NCI-H82 treated with DMSO at 0.1 percent for 48 hours (cell line): Measurements from ENCODE around the gene STRN.
"Not testable (repeated sequence)": the region's sequence is repeated elsewhere in the genome, so short reads cannot be mapped to it uniquely, and the experiment has no call there.

Experiments
- DNase-seq: peaks from one replicate; lab custom pipeline; 2025; ENCODE audit not compliant: unreplicated experiment; lab: John Stamatoyannopoulos, UW

STRN gene

DNA sequence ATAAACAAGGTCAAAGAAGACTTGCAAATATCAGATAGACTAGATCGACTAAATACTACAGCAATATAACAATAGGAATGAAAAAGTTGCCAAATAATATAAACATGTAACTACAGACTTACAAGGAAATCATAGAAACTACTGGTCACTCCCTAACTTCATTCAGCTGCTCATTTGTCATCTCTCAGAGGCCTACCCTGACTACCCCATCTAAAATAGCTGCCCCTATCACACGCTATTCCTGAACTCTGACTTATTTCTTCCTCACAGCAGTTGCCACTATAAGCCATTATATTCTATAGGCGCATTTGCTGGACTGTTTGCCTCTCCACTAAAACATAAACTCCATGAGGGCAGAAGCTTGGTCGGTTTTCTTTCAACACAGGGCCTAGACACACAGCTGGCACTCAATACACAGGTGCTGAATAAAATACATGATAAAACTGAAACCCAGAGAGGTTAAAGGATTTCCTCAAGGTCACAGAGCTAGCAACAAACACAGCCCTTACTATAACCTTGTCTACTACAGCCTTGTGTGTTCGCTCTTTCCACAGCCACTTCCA, 1.8 kb downstream of the STRN start:
- DNase-seq, result no peak

DNA sequence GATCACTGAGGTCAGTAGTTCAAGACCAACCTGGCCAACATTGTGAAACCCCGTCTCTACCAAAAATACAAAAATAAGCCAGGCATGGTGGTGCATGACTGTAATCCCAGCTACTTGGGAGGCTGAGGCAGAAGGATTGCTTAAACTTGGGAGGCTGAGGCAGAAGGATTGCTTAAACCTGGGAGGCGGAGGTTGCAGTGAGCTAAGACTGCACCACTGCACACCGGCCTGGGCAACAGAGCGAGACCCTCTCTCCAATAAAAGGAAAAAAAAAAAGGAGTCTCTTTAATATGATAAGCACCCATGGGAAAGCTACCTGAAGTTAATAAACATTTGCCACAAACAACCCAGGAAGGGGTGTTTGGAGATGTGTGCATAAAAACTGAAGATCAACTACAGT, 2.6 kb downstream of the STRN start:
- no peak for DNase-seq

DNA sequence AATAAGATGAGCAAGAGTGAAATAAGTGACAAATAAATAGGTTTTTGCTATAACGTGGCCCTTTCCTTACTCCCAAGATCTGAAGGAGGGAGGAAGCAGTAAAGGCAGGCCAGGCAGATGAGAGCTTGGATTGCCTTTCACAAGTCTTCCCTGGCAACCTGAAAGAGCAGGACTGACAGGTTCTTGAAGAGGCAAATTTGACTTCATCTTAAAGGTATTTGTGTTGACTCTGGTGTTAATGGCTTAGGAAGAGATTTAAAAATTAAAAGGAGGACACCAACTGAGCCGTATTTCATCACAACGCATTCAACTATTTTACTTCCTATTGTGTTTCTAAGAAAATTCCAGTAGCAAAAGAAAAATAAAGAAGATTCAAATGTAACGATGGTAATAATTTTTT, 3.2 kb downstream of the STRN start:
- DNase-seq, result no peak

DNA sequence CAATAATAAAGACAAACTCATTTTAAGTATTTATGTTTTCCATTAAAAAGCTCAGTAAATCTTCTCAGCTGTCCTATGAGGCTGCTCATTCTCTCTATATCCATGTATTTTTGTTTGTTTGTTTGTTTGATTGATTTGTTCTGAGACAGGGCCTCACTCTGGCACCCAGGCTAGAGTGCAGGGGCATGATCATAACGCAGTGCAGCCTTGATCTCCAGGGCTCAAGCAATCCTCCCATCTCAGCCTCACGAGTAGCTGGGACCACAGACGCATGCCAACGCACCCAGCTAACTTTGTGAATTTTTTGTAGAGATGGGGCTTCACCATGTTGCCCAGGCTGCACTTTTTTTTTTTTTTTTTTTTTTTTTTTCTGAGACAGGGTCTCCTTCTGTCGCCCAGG, 5.6 kb downstream of the STRN start:
- DNase-seq, result no peak

DNA sequence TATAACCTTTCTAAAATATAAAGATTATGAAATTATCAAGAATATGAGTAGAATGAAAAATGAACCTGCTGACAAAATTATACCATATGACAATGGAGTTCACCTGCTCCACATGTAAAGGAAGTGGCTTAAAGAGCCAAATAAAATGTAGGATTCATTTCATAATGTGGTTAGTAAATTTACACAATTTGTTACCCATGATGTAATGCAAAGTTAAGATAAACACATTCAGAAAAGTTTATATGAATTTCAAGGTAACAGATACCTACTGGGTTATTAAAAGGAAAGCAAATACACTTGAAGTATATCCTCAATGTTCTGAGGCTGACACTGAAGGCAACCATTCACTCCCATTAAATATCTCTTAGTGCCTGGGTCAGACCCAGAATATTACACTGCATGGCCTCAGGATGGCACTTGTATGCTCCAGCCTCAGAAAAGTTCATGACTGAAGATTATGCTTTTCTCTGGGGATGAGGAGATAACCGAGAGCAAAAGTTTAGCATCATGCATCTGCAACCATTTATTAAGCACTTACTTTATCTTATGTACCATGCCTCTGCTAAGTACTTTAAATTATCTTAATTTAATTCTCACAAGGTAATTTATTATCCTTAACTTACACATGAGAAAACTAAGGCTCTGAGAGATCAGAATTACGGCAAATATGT, 6.2 kb downstream of the STRN start:
- DNase-seq, result no peak

DNA sequence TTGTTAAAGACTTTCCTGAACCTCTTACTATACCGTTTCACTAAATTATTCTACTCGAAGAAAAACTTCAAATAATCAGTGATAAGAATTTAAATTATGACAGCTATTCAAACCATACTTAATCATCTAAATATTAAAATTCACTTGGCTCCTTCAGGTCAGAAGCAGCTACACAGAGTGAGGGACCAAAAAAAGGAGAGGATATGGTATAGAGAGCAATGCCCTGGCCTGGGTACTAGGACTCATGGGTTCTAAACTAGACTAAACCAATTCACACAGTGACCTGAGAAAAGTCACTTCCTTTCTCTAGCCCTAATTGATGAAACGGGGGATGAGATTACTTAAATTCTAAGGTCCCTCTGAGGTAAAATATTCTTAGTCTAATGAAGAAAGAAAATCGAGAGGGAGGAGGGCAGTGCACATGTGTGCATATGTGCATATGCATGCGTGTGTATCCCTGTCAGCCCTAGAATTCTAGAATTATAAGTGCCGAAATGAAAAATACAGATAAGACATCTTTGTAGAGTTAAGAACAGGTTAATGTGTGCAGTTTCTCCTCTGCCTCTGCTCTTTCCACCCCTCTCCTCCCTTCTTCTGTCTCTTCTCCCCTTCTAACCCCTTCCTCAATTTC, 11.2 kb downstream of the STRN start:
- no peak for DNase-seq

DNA sequence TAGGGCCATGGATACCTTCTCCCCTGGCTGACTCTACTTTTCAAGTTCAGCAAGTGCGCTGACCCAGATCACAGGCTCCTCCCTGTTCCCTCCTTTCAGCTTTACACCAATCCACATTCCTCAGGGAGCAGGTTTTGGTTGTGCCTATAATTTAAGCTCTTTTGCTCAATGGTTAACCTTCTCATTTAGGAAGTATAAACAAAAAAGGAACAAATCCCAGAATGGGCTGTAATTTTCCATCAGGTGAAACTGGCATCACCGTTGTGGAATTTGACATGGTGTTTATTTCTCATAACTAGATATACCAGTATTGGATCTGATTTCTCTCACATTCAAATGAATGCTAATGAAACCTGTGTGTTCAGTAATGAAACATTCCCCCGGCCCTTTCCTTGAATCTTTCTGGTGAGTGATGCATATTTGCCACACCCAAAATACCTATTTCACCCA, 13.6 kb downstream of the STRN start:
- DNase-seq, result no peak

DNA sequence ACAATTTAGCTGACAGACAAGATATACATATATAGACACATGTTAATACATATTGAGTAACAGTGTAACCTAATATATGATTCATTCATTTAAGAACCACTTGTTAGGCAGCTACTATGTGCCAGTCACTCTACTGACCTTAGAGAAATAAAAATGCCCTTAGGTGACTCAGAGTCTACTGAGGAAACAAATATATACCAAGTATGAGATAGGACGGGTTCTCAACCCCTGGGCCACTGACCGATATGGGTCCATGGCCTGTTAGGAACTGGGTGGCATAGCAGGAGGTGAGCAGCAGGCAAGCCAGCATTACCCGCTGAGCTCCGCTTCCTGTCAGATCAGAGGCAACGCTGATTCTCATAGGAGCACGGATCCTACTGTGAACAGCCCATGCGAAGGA, 14.8 kb downstream of the STRN start:
- no peak for DNase-seq

DNA sequence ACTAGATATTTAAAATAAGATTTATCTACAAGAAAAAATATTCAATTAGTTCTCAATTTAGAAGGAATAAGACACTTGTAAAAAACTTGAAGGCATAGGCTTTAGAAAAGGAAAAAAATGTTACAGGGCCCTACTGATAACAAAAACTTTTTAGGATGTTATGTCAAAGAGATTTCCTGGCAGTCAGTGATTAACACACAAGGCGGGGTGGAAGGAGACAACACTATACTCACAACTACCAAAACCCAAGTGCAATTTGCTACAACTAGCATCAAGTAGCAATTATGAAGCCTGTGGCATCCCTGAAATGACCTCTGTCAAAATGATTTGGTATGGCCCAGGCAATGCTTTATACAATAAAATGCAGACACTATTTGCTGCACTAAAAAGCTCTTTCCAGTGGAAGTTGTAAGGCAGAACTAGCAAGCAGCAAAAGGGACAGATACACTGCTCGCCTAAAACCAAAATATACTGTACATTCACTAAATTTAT, 15.3 kb downstream of the STRN start:
- no peak for DNase-seq

DNA sequence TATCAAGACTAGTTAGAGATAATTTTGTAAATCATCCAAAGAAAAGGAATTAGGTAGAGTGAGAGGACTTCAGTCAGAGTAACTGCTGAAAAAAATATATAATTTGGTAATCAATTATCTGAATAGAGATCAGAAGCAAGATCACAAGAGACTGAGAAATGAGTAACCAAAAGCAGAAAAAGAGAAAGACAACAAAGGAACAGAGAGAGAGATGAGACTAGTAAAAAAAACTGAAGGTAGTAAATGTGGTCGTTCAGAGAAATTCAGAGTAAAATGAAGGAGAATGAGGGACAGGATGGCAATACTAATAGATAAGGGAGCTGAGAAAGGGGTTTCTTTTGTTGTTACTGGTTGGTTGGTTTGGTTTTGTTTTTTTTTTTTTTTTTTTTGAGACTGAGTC, 16.5 kb downstream of the STRN start:
- DNase-seq, result no peak

DNA sequence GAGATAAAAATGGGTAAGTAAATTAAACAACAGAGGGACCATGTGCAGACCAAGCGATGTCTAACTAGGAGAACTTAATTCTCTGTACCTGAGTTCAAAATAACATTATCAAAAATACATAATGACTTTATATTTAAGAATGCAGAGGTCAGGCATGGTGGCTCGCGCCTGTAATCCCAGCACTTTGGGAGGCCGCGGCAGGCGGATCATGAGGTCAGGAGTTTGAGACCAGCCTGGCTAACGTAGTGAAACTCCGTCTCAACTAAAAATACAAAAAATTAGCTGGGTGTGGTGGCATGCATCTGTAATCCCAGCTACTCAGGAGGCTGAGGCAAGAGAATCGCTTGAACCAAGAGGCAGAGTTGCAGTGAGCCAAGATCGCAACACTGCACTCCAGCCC, 21.1 kb downstream of the STRN start:
- not testable (repeated sequence) for DNase-seq

DNA sequence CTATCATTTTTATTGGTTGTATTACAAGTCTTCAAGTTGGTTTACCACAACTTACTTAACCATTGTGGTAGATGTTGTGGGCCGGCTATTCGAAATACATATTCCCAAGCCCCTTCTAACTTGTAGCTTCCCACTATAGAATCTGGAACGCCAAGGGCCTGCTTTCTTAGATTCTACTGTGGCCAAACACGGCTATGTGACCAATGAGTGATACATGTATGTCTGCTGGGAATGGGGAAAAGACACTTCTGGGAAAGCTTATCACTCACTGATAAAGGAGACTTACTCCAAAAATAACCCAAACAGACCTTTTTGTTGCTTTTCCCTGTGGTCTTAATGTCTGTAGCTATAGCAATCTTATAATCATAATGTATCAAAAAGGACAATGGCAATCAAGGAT, 24.5 kb downstream of the STRN start:
- DNase-seq, result no peak

DNA sequence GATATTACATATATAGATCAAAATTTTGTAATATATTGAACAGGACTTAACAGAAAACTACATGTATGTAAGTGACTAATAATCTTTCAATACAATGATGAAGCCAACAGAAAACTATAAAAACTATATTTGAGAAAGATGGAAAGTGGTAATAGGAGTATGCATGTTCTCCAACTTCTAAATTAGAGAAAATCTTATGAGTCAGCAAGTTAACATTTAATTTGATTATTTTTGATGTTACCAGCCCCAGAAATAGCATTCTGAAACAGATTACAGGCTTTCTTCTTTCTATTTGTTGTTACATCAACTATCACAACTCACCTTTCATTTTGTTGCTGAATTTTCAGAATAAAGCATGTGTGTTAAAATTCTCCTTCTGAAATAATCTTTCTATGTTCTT, 29.8 kb downstream of the STRN start:
- not testable (repeated sequence) for DNase-seq

DNA sequence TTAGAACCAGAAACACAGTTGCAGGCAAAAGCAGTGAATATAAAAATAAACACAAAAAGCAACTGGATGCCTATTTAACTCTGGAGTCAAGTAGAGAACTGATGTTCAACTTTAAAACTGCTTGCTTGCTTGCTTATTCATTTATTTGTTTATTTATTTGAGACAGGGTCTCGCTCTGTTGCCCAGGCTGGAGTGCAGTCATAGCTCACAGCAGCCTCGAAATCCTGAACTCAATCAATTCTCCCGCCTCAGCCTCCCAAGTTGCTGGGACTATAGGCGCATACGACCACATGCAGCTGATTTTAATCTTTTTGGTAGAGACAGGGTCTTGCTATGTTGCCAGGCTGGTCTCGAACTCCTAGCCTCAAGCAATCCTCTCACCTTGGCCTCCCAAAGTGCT, 34.6 kb downstream of the STRN start:
- DNase-seq, result not testable (repeated sequence)

DNA sequence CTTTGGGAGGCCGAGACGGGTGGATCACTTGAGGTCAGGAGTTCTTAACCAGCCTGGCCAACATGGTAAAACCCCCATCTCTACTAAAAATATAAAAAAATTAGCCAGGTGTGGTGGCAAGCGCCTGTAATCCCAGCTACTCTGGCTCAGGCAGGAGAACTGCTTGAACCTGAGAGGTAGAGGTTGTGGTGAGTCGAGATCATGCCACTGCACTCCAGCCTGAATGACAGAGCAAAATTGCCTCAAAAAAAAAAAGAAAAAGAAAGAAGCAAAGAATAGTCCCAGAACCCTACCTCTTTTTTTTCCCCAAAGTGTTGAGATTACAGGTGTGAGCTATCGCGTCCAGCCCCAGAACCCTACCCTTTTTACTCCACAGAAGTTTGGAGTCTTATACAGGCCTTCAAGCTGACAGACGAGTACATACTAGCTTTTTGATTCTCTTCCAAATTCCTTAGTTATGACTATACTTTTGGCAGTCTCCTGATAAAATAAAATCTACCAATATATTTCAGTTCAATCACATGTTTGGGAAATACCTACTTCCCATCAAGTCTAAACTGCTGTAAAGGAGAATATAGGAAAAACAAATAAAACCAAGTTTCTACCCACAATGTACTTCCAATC, 35.4 kb downstream of the STRN start:
- DNase-seq, result not testable (repeated sequence)

DNA sequence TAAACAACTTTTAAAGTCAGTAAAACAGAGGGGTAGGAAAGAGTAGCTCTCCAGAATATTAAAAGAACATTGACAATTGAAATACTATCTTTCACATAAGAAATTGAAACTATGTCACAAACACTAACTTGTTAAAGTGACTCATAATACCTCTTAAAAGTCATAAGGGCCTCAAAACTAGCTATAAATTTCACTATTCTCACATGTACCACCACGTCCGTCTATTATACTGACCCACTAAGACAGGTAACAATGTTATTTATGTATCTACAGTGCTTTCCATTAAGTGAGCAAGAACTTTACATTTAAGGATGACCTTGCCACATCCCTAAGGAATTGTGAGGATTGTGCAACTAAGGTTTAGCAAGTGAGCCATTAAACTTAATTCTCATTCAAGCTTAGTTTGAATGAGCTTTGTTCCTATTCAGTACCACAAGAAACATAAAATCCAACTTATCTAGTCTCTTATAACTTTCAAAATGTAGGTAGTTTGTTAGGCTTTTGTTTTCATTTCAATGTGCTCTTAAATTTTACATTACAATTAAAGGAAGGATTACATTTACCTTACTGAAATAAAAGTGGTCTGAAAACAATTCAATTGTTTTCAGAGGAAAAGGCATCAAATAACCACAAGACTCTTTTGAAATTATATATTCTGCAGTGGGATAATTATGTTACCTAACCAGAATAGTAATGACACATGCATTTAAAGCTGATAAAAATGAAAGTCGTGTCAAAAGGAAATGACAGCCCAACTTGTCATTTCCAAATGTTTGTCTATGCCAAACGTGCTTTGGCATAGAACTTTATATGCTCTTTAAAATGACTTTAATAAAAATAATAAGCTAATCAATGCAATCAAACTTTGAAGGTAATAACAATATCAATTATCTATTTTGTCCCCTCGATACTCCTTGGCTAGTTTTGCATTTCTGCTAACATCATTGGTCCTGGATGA, 39.9 kb downstream of the STRN start:
- not testable (repeated sequence) for DNase-seq

DNA sequence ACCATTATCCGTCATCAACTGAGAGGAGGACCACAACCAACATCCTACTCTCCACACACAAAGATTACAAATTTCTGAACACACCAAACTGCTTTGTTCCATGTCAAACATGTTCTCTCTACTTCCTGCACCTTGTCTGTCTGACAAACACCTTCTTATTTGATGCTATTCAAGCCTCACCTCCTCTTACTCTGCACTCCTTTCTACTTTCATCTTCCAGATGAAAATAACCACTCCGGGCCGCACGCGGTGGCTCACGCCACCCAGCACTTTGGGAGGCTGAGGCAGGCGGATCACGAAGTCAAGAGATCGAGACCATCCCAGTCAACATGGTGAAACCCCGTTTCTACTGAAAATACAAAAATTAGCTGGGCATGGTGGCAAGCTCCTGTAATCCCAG, 43.7 kb downstream of the STRN start:
- not testable (repeated sequence) for DNase-seq

DNA sequence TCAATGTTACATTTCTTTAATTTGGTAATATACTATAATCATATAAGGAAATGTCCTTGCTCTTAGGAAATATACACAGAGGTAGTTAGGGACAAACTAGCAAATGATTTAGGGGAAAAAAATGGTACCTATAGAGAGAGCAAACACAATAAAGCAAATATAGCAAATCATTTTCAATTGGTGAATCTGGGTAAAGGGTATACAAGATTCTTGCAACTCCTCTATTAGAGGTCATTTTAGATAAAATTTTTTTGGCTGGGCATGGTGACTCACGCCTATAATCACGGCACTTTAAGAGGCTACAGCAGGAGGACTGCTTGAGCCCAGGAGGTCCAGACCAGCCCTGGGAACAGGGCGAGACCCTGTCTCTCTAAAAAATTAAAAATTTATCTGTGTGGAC, 44.4 kb downstream of the STRN start:
- DNase-seq, result no peak

DNA sequence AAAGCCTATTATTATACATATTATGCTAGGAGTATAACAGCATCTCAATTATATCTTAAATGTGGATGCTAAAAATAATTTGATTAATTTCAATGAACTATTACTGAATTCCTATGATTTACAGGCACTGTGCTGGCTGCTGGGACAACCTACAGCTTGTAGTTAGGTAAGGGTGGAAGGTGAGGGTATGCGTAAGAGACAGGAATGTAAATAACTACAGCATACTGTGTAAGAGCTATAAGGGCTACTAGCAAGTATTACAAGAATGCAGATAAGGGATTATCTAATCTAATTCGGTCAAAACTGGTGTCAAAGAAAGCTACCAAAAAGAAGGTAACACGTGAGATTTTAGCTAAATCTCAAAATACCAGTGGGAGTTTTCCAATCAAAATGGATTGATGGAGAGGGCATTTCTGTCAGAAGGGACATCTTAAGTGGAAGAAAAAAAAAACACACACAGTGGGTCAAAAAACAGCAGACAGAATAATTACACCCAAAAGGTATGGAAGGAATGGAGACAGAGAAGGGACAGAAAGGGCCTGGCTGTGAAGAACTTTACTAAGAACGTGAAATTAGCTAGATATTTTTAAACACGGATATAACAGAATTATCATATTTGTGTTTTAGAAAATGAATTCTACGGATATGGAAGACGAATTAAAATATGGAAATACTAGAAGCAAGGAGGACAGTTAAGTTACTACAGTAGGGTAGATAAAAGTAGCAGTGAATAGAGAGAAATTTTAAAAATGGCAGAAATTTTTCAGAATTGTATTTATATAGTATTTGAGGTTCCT, 47.1 kb downstream of the STRN start:
- no peak for DNase-seq

DNA sequence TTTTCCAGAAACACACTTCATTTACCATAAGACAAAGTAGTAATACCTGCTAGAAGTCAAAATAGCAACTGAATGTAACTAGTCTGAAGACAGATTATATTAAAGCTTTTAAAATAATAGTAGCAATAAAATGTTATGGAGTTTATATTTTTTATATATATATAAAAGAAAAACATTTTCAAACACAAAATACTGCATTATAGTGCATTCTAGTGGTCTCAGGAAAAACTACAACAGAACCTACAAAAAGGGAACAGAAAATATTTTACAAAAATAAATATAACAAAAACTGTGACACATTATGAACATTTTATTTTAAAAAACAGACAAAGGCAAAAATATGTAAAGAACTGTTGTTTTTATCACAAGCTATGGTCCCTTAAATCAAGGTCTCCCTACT, 48.0 kb downstream of the STRN start:
- DNase-seq, result no peak
